ENCODE data around the gene HIVEP3. TPM values are rescaled to one million over a fixed set of nuclear protein-coding genes. Genes with fewer than 3 reads are reported as not detected.

Gene HIVEP3
- polyA plus RNA-seq, 1 of the 3 experiments (the other 2 are of a cell fraction): 6.4 TPM

GRCh38 chr1:41711581-41711980, 207.1 kb downstream of the HIVEP3 start:
- H3F3A ChIP-seq (replicated peaks; ENCODE audit: insufficient read depth): no peaks in the 10 kb centered on the region
- CTCF ChIA-PET: no interaction called here
- TF ChIP-seq SIN3A (IDR thresholded peaks at IDR 0.05; ENCODE audit: borderline replicate concordance, low read depth, low read length) (no peak), FOXJ3 (CRISPR knock-in tag; IDR thresholded peaks at IDR 0.05) (no peak), USF2 (IDR thresholded peaks at IDR 0.05; ENCODE audit: borderline replicate concordance, low read depth, low read length) (no peak), FOXM1 (IDR thresholded peaks at IDR 0.05; ENCODE audit: low read depth) (no peak), USF1 (IDR thresholded peaks at IDR 0.05; ENCODE audit: borderline replicate concordance, low read depth) (no peak), RCOR1 (IDR thresholded peaks at IDR 0.05; ENCODE audit: low read length) (no peak), MEF2A (IDR thresholded peaks at IDR 0.05; ENCODE audit: borderline replicate concordance, low read depth) (no peak), POLR2AphosphoS5 (IDR thresholded peaks at IDR 0.05; ENCODE audit: low read depth, low read length) (no peak), FOSL2 (IDR thresholded peaks at IDR 0.05; ENCODE audit: borderline replicate concordance, low read depth) (no peak), MAX (IDR thresholded peaks at IDR 0.05; ENCODE audit: low read depth) (no peak), GATA2 (CRISPR knock-in tag; IDR thresholded peaks at IDR 0.05) (no peak), TCF12 (IDR thresholded peaks at IDR 0.05) (no peak), EZH2phosphoT487 (IDR thresholded peaks at IDR 0.05; ENCODE audit: borderline replicate concordance, low read depth) (no peak), PBX3 (IDR thresholded peaks at IDR 0.05) (no peak), JUND (IDR thresholded peaks at IDR 0.05) (no peak), RXRA (IDR thresholded peaks at IDR 0.05; ENCODE audit: borderline replicate concordance, low read depth) (no peak), NRF1 (IDR thresholded peaks at IDR 0.05; ENCODE audit: low read depth, low read length) (no peak)
- no peaks in the 10 kb centered on the region for H3K79me2 ChIP-seq (ENCODE audit: insufficient read depth)
- no peaks in the 10 kb centered on the region for H4K20me1 ChIP-seq (ENCODE audit: insufficient read depth)
- no peak overlapping the region for H2AFZ ChIP-seq (ENCODE audit: low read depth)
- no peak overlapping the region for H3K4me3 ChIP-seq (ENCODE audit: low read depth in 2 of 2, low read length in 1 of 2)
- H3K9me2 ChIP-seq: no peaks in the 10 kb centered on the region
- no peaks in the 10 kb centered on the region for H3K27me3 ChIP-seq (ENCODE audit: insufficient read depth)
- peak overlapping the region in 1 of 2 experiments; percentile 39; a peak in 2 of 4 replicates for H3K27ac ChIP-seq (ENCODE audit: low read depth in 2 of 2, low read length in 1 of 2)
- H3K4me2 ChIP-seq: no peak overlapping the region
- no peak for DNase-seq
- no peak overlapping the region for H3K9ac ChIP-seq
- WGBS (ENCODE audit: low lambda C conversion rate): 100% methylated on average over 7 of the region's 12 CpGs
- H3K4me1 ChIP-seq (ENCODE audit: control insufficient read depth in 1 of 2, insufficient read depth in 2 of 2, low read depth in 1 of 2, low read length in 1 of 2): peaks cover 24 to 61% of the 10 kb centered on the region in 2 experiments
- POLR2A ChIA-PET: no interaction called here
- no peaks in the 10 kb centered on the region for H3K9me3 ChIP-seq
- no peaks in the 10 kb centered on the region for H3K36me3 ChIP-seq (replicated peaks in 1 of 2; ENCODE audit: control insufficient read depth in 1 of 2, insufficient read depth in 2 of 2, low read length in 1 of 2)
